H1 (cell line): ENCODE data around the gene NAA10. TPM values are rescaled to one million over a fixed set of nuclear protein-coding genes. Genes with fewer than 3 reads are reported as not detected.

Experiments used
- CTCF ChIA-PET: fragments of 300-600 bp; sonication (Branson Sonifier 250); formaldehyde crosslinking; loops from one replicate; lab custom pipeline; 2021; ENCODE audit not compliant: partially characterized antibody; lab: Charles Lee
- POLR2A ChIA-PET: fragments of 300-600 bp; sonication (Branson Sonifier 250); formaldehyde crosslinking; loops from one replicate; lab custom pipeline; 2021; ENCODE audit warnings: inconsistent platforms; ENCODE audit not compliant: partially characterized antibody; lab: Charles Lee
- DNase-seq, 2 experiments: peaks; one replicate each; pipeline versions ENCODE4 v3.0.0 to v3.0.0-alpha.2; 2010 to 2022; ENCODE audit warnings: low spot score in 2 of 2, low read depth in 1 of 2, mixed read lengths in 1 of 2
- FAIRE-seq: peaks from 2 replicates; lab custom pipeline; 2011; peaks lifted over from hg19 to GRCh38; lab: Jason Lieb, UNC
- H2AFZ ChIP-seq: 2 replicates; pipeline ENCODE4 v1.8.1; 2012; ENCODE audit warnings: low read length, inconsistent platforms
- H2AK5ac ChIP-seq: 2 replicates; pipeline ENCODE4 v1.6.1; 2013; ENCODE audit warnings: low read depth, low read length
- H2BK120ac ChIP-seq: replicated peaks from 2 replicates; pipeline ENCODE3; 2013; ENCODE audit warnings: low read depth, low read length, inconsistent platforms
- H2BK12ac ChIP-seq: 2 replicates; pipeline ENCODE4 v1.6.1; 2013; ENCODE audit warnings: low read depth, low read length
- H2BK15ac ChIP-seq: 2 replicates; pipeline ENCODE4 v1.6.1; 2013; ENCODE audit warnings: low read length
- H2BK20ac ChIP-seq: 2 replicates; pipeline ENCODE4 v1.6.1; 2013; ENCODE audit warnings: low read length
- H2BK5ac ChIP-seq: 2 replicates; pipeline ENCODE4 v1.6.1; 2013; ENCODE audit warnings: low read depth, low read length
- H3K14ac ChIP-seq: 2 replicates; pipeline ENCODE4 v1.6.1; 2013; ENCODE audit warnings: inconsistent platforms; ENCODE audit not compliant: insufficient read length
- H3K18ac ChIP-seq: 2 replicates; pipeline ENCODE4 v1.6.1; 2013; ENCODE audit warnings: low read length; ENCODE audit errors: extremely low read depth
- H3K23ac ChIP-seq: 2 replicates; pipeline ENCODE4 v1.6.1; 2013; ENCODE audit warnings: inconsistent platforms; ENCODE audit not compliant: insufficient read length
- H3K23me2 ChIP-seq: 2 replicates; pipeline ENCODE4 v1.6.1; 2013; ENCODE audit warnings: low read depth, low read length
- H3K27ac ChIP-seq: 2 replicates; pipeline ENCODE4 v1.6.1; 2011; ENCODE audit warnings: low read depth, low read length, inconsistent platforms
- H3K27me3 ChIP-seq, 4 experiments: replicated peaks in 1 of 4; 1 replicate in 1 of 4; 2 replicates in 3 of 4; pipeline versions ENCODE4 v1.6.1 to v1.8.1; 2011 to 2013; ENCODE audit warnings: low read length in 3 of 4, mild to moderate bottlenecking in 3 of 4, inconsistent platforms in 2 of 4, mixed read lengths in 2 of 4, moderate library complexity in 1 of 4; ENCODE audit not compliant: control insufficient read depth in 3 of 4, insufficient read depth in 3 of 4; ENCODE audit errors: extremely low read depth in 1 of 4
- H3K36me3 ChIP-seq, 4 experiments: 2 replicates each; pipeline versions ENCODE4 v1.6.1 to v1.8.1; 2011 to 2013; ENCODE audit warnings: mild to moderate bottlenecking in 4 of 4, low read length in 3 of 4, moderate library complexity in 2 of 4, control low read depth in 1 of 4, inconsistent platforms in 1 of 4; ENCODE audit not compliant: insufficient read depth in 4 of 4, control insufficient read depth in 2 of 4
- H3K4ac ChIP-seq: replicated peaks from 2 replicates; pipeline ENCODE3; 2013; ENCODE audit warnings: low read length, low read depth, mixed read lengths, inconsistent platforms; ENCODE audit not compliant: insufficient read length
- H3K4me1 ChIP-seq, 4 experiments: replicated peaks in 1 of 4; 1 replicate in 1 of 4; 2 replicates in 3 of 4; pipeline versions ENCODE4 v1.6.1 to v1.8.1; 2011 to 2013; ENCODE audit warnings: low read length in 3 of 4, inconsistent platforms in 2 of 4, mixed read lengths in 1 of 4; ENCODE audit not compliant: insufficient read depth in 4 of 4, control insufficient read depth in 3 of 4
- H3K4me2 ChIP-seq, 2 experiments: 2 replicates each; pipeline versions ENCODE4 v1.6.1 to v1.8.1; 2011 to 2013; ENCODE audit warnings: low read depth in 2 of 2, low read length in 2 of 2, control low read depth in 1 of 2, inconsistent platforms in 1 of 2, mild to moderate bottlenecking in 1 of 2; ENCODE audit not compliant: insufficient read depth in 1 of 2
- H3K4me3 ChIP-seq, 4 experiments: fragments of 200-600, 300-600 bp in 1 of 4; sonication (generic), shearing (Covaris generic), sonication (Bioruptor Twin) in 1 of 4; 2 replicates each; pipeline versions ENCODE4 v1.5.1 to v1.8.1; 2011 to 2016; ENCODE audit warnings: low read length in 4 of 4, low read depth in 3 of 4, control low read depth in 2 of 4, inconsistent platforms in 2 of 4, mild to moderate bottlenecking in 2 of 4, mixed read lengths in 1 of 4, moderate library complexity in 1 of 4; ENCODE audit not compliant: insufficient read depth in 2 of 4; ENCODE audit errors: extremely low read depth in 1 of 4
- H3K56ac ChIP-seq: replicated peaks from 2 replicates; pipeline ENCODE3; 2013; ENCODE audit warnings: low read depth, mild to moderate bottlenecking, mixed read lengths, low read length, inconsistent platforms; ENCODE audit not compliant: insufficient read length
- H3K79me1 ChIP-seq: 2 replicates; pipeline ENCODE4 v1.6.1; 2013; ENCODE audit warnings: low read depth, low read length, control low read depth
- H3K79me2 ChIP-seq, 2 experiments: 2 replicates each; pipeline versions ENCODE4 v1.6.1 to v1.8.1; 2012 to 2013; ENCODE audit warnings: low read length in 2 of 2, mild to moderate bottlenecking in 2 of 2, inconsistent platforms in 1 of 2; ENCODE audit not compliant: insufficient read depth in 2 of 2, control insufficient read depth in 1 of 2
- H3K9ac ChIP-seq, 4 experiments: replicated peaks in 1 of 4; 1 replicate in 1 of 4; 2 replicates in 3 of 4; pipeline versions ENCODE4 v1.6.1 to v1.8.1; 2011 to 2013; ENCODE audit warnings: low read depth in 3 of 4, low read length in 3 of 4, control low read depth in 2 of 4, mild to moderate bottlenecking in 2 of 4, moderate library complexity in 2 of 4, inconsistent platforms in 1 of 4; ENCODE audit errors: extremely low read depth in 1 of 4
- H3K9me3 ChIP-seq, 2 experiments: 2 replicates each; pipeline versions ENCODE4 v1.6.1 to v1.8.1; 2012 to 2013; ENCODE audit warnings: mild to moderate bottlenecking in 2 of 2, moderate library complexity in 2 of 2, control low read depth in 1 of 2, inconsistent platforms in 1 of 2, low read depth in 1 of 2, low read length in 1 of 2, mixed read lengths in 1 of 2; ENCODE audit not compliant: insufficient read depth in 2 of 2
- H4K20me1 ChIP-seq, 2 experiments: replicated peaks in 1 of 2; 2 replicates each; pipeline versions ENCODE3 to v1.8.1; 2011 to 2013; ENCODE audit warnings: inconsistent platforms in 2 of 2, low read length in 2 of 2, mild to moderate bottlenecking in 1 of 2; ENCODE audit not compliant: insufficient read depth in 2 of 2, control insufficient read depth in 1 of 2
- H4K5ac ChIP-seq: 2 replicates; pipeline ENCODE4 v1.6.1; 2013; ENCODE audit warnings: low read length, low read depth, mixed read lengths, inconsistent platforms; ENCODE audit not compliant: insufficient read length
- H4K8ac ChIP-seq: 2 replicates; pipeline ENCODE4 v1.8.0; 2013; ENCODE audit warnings: mild to moderate bottlenecking, moderate library complexity, low read length, inconsistent platforms; ENCODE audit not compliant: insufficient read depth; ENCODE audit errors: extremely low read depth
- H4K91ac ChIP-seq: replicated peaks from 2 replicates; pipeline ENCODE3; 2013; ENCODE audit warnings: low read length, mixed read lengths, inconsistent platforms; ENCODE audit not compliant: insufficient read length
- EP300 ChIP-seq, 2 experiments: IDR thresholded peaks; 1 replicate in 1 of 2; 2 replicates in 1 of 2; pipeline ENCODE4 v1.6.1; 2011 to 2012; ENCODE audit warnings: low read depth in 2 of 2, low read length in 2 of 2, mild to moderate bottlenecking in 2 of 2, borderline replicate concordance in 1 of 2, inconsistent platforms in 1 of 2, moderate library complexity in 1 of 2
- JUN ChIP-seq: IDR thresholded peaks from 2 replicates; pipeline ENCODE4 v1.6.1; 2011; ENCODE audit warnings: low read depth, mild to moderate bottlenecking, improper control_type of control experiment, low read length
- RBBP5 ChIP-seq: IDR thresholded peaks from 2 replicates; pipeline ENCODE4 v1.7.1; 2012; ENCODE audit warnings: low read depth, mild to moderate bottlenecking, inconsistent platforms, low read length, moderate library complexity, borderline replicate concordance
- RNF2 ChIP-seq: fragments of 200-900, 300-1000 bp; sonication (generic); IDR thresholded peaks from 2 replicates; pipeline ENCODE4 v1.7.1; 2016; ENCODE audit warnings: borderline replicate concordance, low read depth, mild to moderate bottlenecking, antibody characterized with exemption, low read length; ENCODE audit not compliant: poor library complexity, severe bottlenecking; ENCODE audit errors: missing control alignments
- SRF ChIP-seq: IDR thresholded peaks from 2 replicates; pipeline ENCODE4 v1.6.1; 2011; ENCODE audit warnings: mild to moderate bottlenecking, low read depth, low read length, moderate library complexity
- whole genome bisulfite sequencing, 2 experiments: shearing (Covaris generic) in 1 of 2; methylation state at CpG; one replicate each; pipeline versions ENCODE4 v1.1.6 to v1.1.7; 2013 to 2015; ENCODE audit warnings: low lambda C conversion rate in 2 of 2, mixed read lengths in 2 of 2, inconsistent platforms in 1 of 2, low coverage in 1 of 2, missing lambda C conversion rate in 1 of 2; ENCODE audit not compliant: insufficient replicate concordance in 2 of 2, insufficient coverage in 1 of 2, insufficient read length in 1 of 2; ENCODE audit errors: extremely low coverage in 1 of 2, missing lambda C conversion rate in 1 of 2; 5-methylcytosine and 5-hydroxymethylcytosine counted together
- polyA plus RNA-seq, 7 experiments: library from polyadenylated mRNA; depleted of rRNA in 3 of 7; stranded (reverse) in 5 of 7; unstranded in 2 of 7; fragments of >200 nt in 5 of 7; fragments of 200-250 nt in 2 of 7; gene quantifications; 1 replicate in 5 of 7; 2 replicates in 1 of 7; 4 replicates in 1 of 7; pipeline versions ENCODE4 v1.2.1 to v1.2.3, GENCODE V29; 2011 to 2013; ENCODE audit warnings: missing spikeins in 2 of 7, mixed read lengths in 2 of 7
- total RNA-seq: library from RNA; stranded (reverse); fragmentation: NEBNext Ultra II Directional; extraction: Animal tissue kit (Norgen Biotek cat#: 25700); gene quantifications from 2 replicates; pipeline ENCODE4 v1.2.1, GENCODE V29; 2021
- TF ChIP-seq, protein P1 (sequence below): IDR thresholded peaks from 2 replicates; pipeline ENCODE4 v1.6.1; 2012; ENCODE audit warnings: inconsistent platforms
- TF ChIP-seq, protein P2 (sequence below): IDR thresholded peaks from 2 replicates; pipeline ENCODE4 v1.6.1; 2011; ENCODE audit warnings: low read length, improper control_type of control experiment

The NAA10 gene
- total and polyA plus RNA-seq, 2 of the 8 experiments (the other 6 are each of a cell fraction or from before 2014, with no cell fraction given), result 80.4 to 98.8 TPM

DNA sequence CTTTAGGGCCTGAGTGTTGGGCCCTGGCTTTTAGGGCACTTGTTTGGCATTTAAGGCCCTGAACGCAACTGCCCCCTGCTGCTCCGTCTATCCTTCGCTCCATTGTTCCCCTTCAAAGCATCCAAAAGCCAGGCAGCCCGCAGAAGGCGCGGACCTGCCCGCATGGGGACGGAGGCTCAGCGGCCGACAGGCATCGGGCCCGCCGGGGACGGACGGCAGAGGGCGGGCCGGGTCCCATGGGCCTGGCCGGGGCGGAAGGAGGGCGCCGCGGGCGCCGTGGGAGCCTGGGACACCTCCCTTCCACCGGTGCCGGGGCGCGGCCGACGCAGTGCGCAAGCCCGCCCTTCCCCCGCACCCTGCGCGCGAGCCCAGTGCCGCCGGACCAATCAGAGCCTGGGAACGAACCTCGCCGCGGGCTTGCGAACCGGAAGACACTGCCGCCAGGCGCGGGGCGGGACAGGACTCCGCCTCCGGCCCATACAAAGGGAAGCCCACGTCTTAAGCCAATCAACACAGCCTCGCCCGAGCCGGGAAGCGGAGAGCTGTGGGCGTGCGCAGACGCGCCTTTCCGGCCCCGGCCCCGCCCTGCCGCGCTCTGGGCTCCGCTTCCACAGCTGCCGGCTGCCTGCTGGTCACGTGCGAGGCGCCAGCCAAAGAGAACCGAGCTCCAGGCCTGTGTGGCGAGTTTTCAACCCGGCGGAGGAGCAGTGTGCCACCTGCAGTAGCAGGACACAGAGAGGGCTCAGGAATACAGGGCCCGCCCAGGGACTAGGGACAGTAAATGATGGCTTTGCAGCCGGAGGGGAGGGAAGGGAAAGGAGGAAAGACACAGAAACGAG lies 6.7 kb downstream of the NAA10 start:
- 5% methylated on average over 16 of the region's 76 CpGs; no CpG with 5 or more reads in 1 of the 2 experiments for WGBS, 2 experiments
- Histone ChIP-seq H3K9me3 (no peaks in the 10 kb centered on the region), H2BK20ac (no peak overlapping the region), H3K4me2 (peak overlapping the region; percentile 88 to 94), H3K23ac (no peak overlapping the region), H3K79me1 (no peaks in the 10 kb centered on the region; the same call in 1 of the 2 replicates), H3K4me1 (peaks cover 3 to 18% (median 12%) of the 10 kb centered on the region in 4 experiments), H3K4me3 (peak overlapping the region; percentile 55 to 77 (median 62)), H4K5ac (peak overlapping the region; percentile 88), H4K20me1 (no peaks in the 10 kb centered on the region), H3K9ac (peak overlapping the region; percentile 15 to 78 (median 68)), H3K18ac (peak overlapping the region; percentile 87), H2AK5ac (peak overlapping the region; percentile 93), H4K91ac (peak overlapping the region; percentile 44), H2BK12ac (0 out of 2 replicates have a peak overlapping the region, but pooled peaks have one; percentile 68), H3K36me3 (peaks cover 0 to 10% (median 4%) of the 10 kb centered on the region in 4 experiments; a peak in 2 of 8 replicates), H4K8ac (peak overlapping the region; percentile 93), H2BK15ac (no peak overlapping the region), H2BK5ac (peak overlapping the region; percentile 66; the same call in 1 of the 2 replicates), H3K4ac (peak overlapping the region; percentile 38), H3K79me2 (peaks cover 0 to 5% of the 10 kb centered on the region in 2 experiments; a peak in 2 of 4 replicates), H3K27ac (peak overlapping the region; percentile 79), H2AFZ (no peak overlapping the region), H2BK120ac (no peak overlapping the region), H3K56ac (peak overlapping the region; percentile 1), H3K14ac (no peak overlapping the region), H3K23me2 (peaks cover 15% of the 10 kb centered on the region; the same call in 1 of the 2 replicates), H3K27me3 (no peaks in the 10 kb centered on the region)
- CTCF ChIA-PET, result interaction anchor here (0.7 to 19.6 kb wide), 12 partner anchors 9 to 445 kb away, joined by 3 to 272 read pairs (median 3); partner anchors contain the start of gene RENBP
- peak; percentile 93 for FAIRE-seq
- POLR2A ChIA-PET, result interaction anchor here (0.5 to 14.9 kb wide), 12 partner anchors 13 to 205 kb away, joined by 3 to 231 read pairs (median 4); partner anchors contain the start of genes HCFC1, IDH3G, L1CAM and NAA10
- DNase-seq, result peak; percentile 84 to 87
- TF ChIP-seq JUN (no peak), RNF2 (no peak), SRF (no peak), EP300 (IDR thresholded peaks at IDR 0.05; ENCODE audit: borderline replicate concordance in 1 of 2, low read depth in 2 of 2, low read length in 2 of 2) (no peak), RBBP5 (no peak)
- TF ChIP-seq, protein P1, sequence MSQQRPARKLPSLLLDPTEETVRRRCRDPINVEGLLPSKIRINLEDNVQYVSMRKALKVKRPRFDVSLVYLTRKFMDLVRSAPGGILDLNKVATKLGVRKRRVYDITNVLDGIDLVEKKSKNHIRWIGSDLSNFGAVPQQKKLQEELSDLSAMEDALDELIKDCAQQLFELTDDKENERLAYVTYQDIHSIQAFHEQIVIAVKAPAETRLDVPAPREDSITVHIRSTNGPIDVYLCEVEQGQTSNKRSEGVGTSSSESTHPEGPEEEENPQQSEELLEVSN, result no peak
- TF ChIP-seq, protein P2, sequence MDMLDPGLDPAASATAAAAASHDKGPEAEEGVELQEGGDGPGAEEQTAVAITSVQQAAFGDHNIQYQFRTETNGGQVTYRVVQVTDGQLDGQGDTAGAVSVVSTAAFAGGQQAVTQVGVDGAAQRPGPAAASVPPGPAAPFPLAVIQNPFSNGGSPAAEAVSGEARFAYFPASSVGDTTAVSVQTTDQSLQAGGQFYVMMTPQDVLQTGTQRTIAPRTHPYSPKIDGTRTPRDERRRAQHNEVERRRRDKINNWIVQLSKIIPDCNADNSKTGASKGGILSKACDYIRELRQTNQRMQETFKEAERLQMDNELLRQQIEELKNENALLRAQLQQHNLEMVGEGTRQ, result peak; percentile 81
